ENCODE data around the gene MOB4. TPM values are rescaled to one million over a fixed set of nuclear protein-coding genes. Genes with fewer than 3 reads are reported as not detected.

The MOB4 gene
- polyA plus RNA-seq, 1 experiment, result 20.3 TPM

DNA sequence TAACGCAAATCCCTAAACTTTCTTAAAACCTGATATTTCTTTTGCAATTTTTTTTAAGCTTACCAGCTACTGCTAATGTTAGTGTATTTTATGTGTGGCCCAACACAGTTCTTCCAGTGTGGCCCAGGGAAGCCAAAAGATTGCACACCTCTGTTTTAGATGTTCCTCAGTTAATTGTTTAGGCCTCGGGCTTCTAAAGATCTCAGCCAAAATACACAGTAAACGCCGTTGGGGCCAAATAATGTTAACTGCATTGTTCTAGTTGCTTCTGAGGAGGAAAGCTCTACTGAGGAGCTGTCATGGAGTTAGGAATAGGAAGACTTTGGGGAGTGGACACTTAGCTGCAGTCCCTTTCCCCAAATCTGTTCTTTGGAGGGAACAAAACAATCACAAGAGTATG is 13.7 kb upstream of the MOB4 start:
- 0 out of 2 replicates have a peak, but pooled peaks cover 2% of the 10 kb centered on the region for H3K36me3 ChIP-seq (ENCODE audit: control insufficient read depth, insufficient read depth, low read length)
- ChIA-PET POLR2A (no interaction called here), CTCF (interaction anchor here (1.0 kb wide), 1 partner anchor 28 kb away, joined by 3 read pairs; no protein-coding TSS in a partner anchor)
- no peak for DNase-seq (ENCODE audit: low read depth)
- TF ChIP-seq, protein P1, sequence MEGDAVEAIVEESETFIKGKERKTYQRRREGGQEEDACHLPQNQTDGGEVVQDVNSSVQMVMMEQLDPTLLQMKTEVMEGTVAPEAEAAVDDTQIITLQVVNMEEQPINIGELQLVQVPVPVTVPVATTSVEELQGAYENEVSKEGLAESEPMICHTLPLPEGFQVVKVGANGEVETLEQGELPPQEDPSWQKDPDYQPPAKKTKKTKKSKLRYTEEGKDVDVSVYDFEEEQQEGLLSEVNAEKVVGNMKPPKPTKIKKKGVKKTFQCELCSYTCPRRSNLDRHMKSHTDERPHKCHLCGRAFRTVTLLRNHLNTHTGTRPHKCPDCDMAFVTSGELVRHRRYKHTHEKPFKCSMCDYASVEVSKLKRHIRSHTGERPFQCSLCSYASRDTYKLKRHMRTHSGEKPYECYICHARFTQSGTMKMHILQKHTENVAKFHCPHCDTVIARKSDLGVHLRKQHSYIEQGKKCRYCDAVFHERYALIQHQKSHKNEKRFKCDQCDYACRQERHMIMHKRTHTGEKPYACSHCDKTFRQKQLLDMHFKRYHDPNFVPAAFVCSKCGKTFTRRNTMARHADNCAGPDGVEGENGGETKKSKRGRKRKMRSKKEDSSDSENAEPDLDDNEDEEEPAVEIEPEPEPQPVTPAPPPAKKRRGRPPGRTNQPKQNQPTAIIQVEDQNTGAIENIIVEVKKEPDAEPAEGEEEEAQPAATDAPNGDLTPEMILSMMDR (IDR thresholded peaks at IDR 0.05; ENCODE audit: insufficient read depth, low read depth, low read length), result no peak
- no peak overlapping the region for H3K4me3 ChIP-seq (ENCODE audit: low read depth, low read length)
- no peaks in the 10 kb centered on the region for H3K27me3 ChIP-seq (ENCODE audit: control insufficient read depth, insufficient read depth, low read length)

DNA sequence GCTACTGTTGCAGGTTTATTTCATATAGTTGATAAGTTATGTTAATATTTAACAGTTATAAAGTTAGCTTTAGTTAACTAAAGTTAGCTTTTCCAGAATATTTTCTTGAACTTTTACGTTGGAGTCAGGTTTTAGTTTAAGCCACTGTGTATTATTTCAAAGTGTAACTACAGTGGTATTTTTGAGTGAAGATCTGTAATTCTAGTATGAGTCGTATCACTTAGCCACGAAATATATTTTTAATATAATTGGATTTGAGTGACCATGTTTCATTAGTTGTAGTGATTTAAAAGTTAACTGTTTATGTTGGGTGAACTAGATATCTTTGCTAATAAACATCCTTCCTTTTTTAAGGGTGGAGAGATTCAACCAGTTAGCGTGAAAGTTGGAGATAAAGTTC is 13.2 kb upstream of the MOB4 start:
- Histone ChIP-seq H3K27me3 (ENCODE audit: control insufficient read depth, insufficient read depth, low read length) (no peaks in the 10 kb centered on the region), H3K36me3 (ENCODE audit: control insufficient read depth, insufficient read depth, low read length) (0 out of 2 replicates have a peak, but pooled peaks cover 1% of the 10 kb centered on the region), H3K4me3 (ENCODE audit: low read depth, low read length) (no peak overlapping the region)
- DNase-seq (ENCODE audit: low read depth), result no peak
- POLR2A ChIA-PET, result no interaction called here
- TF ChIP-seq, protein P1 (IDR thresholded peaks at IDR 0.05; ENCODE audit: insufficient read depth, low read depth, low read length), result no peak
- CTCF ChIA-PET, result interaction anchor here (1.0 kb wide), 1 partner anchor 28 kb away, joined by 3 read pairs; no protein-coding TSS in a partner anchor

DNA sequence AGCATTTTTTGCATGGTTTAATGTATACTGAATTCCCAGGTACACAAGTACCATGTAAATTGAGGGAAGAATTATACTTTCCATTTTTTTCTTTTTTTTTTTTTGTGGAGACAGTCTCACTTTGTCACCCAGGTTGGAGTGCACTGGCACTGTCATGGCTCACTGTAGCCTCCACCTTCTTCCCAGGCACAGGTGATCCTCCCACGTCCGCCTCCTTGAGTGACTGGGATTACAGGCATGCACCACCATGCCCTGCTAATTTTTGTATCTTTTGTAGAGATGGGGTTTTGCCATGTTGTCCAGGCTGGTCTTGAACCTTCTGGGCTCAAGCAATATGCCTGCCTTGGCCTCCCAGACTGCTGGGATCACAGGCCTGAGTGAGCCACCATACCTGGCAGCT is 11.9 kb upstream of the MOB4 start:
- DNase-seq (ENCODE audit: low read depth), result no peak
- H3K27me3 ChIP-seq (ENCODE audit: control insufficient read depth, insufficient read depth, low read length), result no peaks in the 10 kb centered on the region
- H3K36me3 ChIP-seq (ENCODE audit: control insufficient read depth, insufficient read depth, low read length), result no peaks in the 10 kb centered on the region
- ChIA-PET POLR2A (no interaction called here), CTCF (interaction anchor here (0.7 kb wide), 2 partner anchors 114 to 1732 kb away, joined by 3 read pairs; no protein-coding TSS in a partner anchor)
- no peak overlapping the region for H3K4me3 ChIP-seq (ENCODE audit: low read depth, low read length)
- TF ChIP-seq, protein P1 (IDR thresholded peaks at IDR 0.05; ENCODE audit: insufficient read depth, low read depth, low read length), result no peak

DNA sequence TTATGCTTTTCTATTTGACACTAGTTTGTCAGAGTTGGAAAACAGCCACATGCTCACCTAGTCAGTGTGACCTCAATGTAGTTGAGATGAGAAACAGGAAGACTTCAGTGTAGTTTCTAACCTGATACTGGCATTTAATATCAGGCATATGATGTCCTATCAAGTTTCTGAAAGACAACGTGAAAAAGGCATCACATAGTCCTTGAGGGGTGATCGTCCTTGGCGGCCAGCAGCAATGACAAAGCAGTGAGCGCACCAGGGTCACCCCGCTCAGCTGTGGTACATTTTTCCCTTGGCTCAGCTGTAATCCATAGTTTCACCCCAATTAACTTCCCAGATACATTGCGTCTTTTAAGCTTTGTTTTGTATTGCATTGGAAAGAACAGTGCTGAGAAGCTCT is 11.4 kb upstream of the MOB4 start:
- Histone ChIP-seq H3K4me3 (ENCODE audit: low read depth, low read length) (no peak overlapping the region), H3K36me3 (ENCODE audit: control insufficient read depth, insufficient read depth, low read length) (no peaks in the 10 kb centered on the region), H3K27me3 (ENCODE audit: control insufficient read depth, insufficient read depth, low read length) (no peaks in the 10 kb centered on the region)
- POLR2A ChIA-PET, result no interaction called here
- CTCF ChIA-PET, result interaction anchor here (0.6 to 0.7 kb wide), 3 partner anchors 31 to 1733 kb away, joined by 3 to 5 read pairs (median 3); no protein-coding TSS in a partner anchor
- TF ChIP-seq, protein P1 (IDR thresholded peaks at IDR 0.05; ENCODE audit: insufficient read depth, low read depth, low read length), result no peak
- DNase-seq (ENCODE audit: low read depth), result no peak

DNA sequence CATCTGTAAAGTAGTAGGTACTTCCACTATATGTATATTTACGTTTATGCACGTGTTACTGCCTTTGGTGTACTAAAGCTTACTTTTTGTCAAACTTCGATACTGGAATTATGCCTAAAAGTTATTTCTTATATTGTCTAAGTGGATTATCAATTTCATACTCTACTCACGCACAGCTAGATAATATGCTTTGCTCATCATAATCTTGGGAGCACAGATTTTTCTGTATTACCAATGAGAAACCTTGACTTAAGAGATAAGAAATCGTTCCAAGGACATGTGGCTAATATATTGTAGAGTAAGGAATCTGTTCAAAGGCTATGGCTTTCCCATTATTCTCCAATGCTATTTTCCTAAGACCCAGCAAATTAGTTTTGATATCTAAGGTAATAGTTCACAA is 9.2 kb upstream of the MOB4 start:
- TF ChIP-seq, protein P1 (IDR thresholded peaks at IDR 0.05; ENCODE audit: insufficient read depth, low read depth, low read length), result no peak
- H3K36me3 ChIP-seq (ENCODE audit: control insufficient read depth, insufficient read depth, low read length), result no peaks in the 10 kb centered on the region
- H3K4me3 ChIP-seq (ENCODE audit: low read depth, low read length), result no peak overlapping the region
- no peak for DNase-seq (ENCODE audit: low read depth)
- no peaks in the 10 kb centered on the region for H3K27me3 ChIP-seq (ENCODE audit: control insufficient read depth, insufficient read depth, low read length)
- POLR2A ChIA-PET, result no interaction called here
- CTCF ChIA-PET, result no interaction called here

Data from BJ (cell line).